HG02763 (cell line): ENCODE measurements around the gene CUEDC2.
"Not testable (repeated sequence)": the region's sequence is repeated elsewhere in the genome, so short reads cannot be mapped to it uniquely, and the experiment has no call there.

Experiments used
- ATAC-seq: cut with Tn5 transposase; IDR thresholded peaks from one replicate; pipeline ENCODE4 v1.9.1; 2021; ENCODE audit warnings: mild to moderate bottlenecking, moderate library complexity; ENCODE audit not compliant: unreplicated experiment

Gene CUEDC2

GRCh38 chr10:102454662-102455487, 22.5 kb upstream of the CUEDC2 start:
- not testable (repeated sequence) for ATAC-seq

GRCh38 chr10:102453502-102453901, 21.1 kb upstream of the CUEDC2 start:
- ATAC-seq, result no peak

GRCh38 chr10:102452672-102453340, 20.4 kb upstream of the CUEDC2 start:
- no peak for ATAC-seq

GRCh38 chr10:102451105-102451969, 19.0 kb upstream of the CUEDC2 start, which contains the start of gene C10orf95:
Gene C10orf95, minus strand, starts transcription at chr10:102451543. Its CDS starts 450 bp downstream, at chr10:102451093.
- ATAC-seq, result no peak

GRCh38 chr10:102450374-102451104, 18.2 kb upstream of the CUEDC2 start:
- peak; percentile 67 for ATAC-seq

- ATAC-seq, result no peak
These were observed 17.7 kb upstream of the CUEDC2 start for GRCh38 chr10:102450124-102450373.

- ATAC-seq, result peak; percentile 39
These were observed 17.1 kb upstream of the CUEDC2 start for GRCh38 chr10:102449321-102450123.

GRCh38 chr10:102444851-102445250, 12.5 kb upstream of the CUEDC2 start:
- ATAC-seq, result no peak

- ATAC-seq, result no peak
These were observed 6.0 kb upstream of the CUEDC2 start for GRCh38 chr10:102438374-102438773.

GRCh38 chr10:102437515-102437914, 5.1 kb upstream of the CUEDC2 start:
- no peak for ATAC-seq

- no peak for ATAC-seq
These were observed 3.9 kb upstream of the CUEDC2 start for GRCh38 chr10:102436312-102436711.

GRCh38 chr10:102435529-102436233, 3.3 kb upstream of the CUEDC2 start:
- no peak for ATAC-seq

- ATAC-seq, result no peak
These were observed 2.7 kb upstream of the CUEDC2 start for GRCh38 chr10:102435133-102435497.

- ATAC-seq, result no peak
These were observed 2.2 kb upstream of the CUEDC2 start for GRCh38 chr10:102434394-102435132.

GRCh38 chr10:102433619-102434046, 1.3 kb upstream of the CUEDC2 start:
- no peak for ATAC-seq

GRCh38 chr10:102431452-102432124, 786 bp downstream of the CUEDC2 start:
- no peak for ATAC-seq

- no peak for ATAC-seq
These were observed 2.9 kb downstream of the CUEDC2 start for GRCh38 chr10:102429468-102429867.

- ATAC-seq, result no peak
These were observed 5.5 kb downstream of the CUEDC2 start for GRCh38 chr10:102426803-102427287.
